Measurements from ENCODE around the gene NFASC.

DNA sequence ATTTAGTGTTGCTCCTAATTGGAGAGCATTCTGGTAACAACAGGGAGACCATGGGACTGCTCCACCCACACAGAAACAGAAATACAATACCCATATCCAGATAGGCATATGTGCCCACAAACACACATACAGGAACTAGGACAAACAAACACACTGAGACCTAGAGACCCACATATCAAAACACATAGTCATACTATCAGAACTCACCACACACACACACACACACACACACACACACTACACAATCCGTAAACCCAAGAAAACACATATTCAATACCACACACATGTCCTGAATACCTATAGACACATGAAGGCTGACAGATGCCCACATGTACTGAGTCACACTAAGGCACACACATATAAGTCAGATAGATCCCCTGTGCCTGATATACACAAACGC, 3.5 kb upstream of the NFASC start:
- TF ChIP-seq, protein P1, sequence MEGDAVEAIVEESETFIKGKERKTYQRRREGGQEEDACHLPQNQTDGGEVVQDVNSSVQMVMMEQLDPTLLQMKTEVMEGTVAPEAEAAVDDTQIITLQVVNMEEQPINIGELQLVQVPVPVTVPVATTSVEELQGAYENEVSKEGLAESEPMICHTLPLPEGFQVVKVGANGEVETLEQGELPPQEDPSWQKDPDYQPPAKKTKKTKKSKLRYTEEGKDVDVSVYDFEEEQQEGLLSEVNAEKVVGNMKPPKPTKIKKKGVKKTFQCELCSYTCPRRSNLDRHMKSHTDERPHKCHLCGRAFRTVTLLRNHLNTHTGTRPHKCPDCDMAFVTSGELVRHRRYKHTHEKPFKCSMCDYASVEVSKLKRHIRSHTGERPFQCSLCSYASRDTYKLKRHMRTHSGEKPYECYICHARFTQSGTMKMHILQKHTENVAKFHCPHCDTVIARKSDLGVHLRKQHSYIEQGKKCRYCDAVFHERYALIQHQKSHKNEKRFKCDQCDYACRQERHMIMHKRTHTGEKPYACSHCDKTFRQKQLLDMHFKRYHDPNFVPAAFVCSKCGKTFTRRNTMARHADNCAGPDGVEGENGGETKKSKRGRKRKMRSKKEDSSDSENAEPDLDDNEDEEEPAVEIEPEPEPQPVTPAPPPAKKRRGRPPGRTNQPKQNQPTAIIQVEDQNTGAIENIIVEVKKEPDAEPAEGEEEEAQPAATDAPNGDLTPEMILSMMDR (conservative IDR thresholded peaks at IDR 0.05; ENCODE audit: low read depth, low read length), result no peak
- no peak for TF ChIP-seq EZH2 (IDR thresholded peaks at IDR 0.05; ENCODE audit: low read length, unreplicated experiment)
